ENCODE results near the gene RPAP3.

Gene RPAP3

GRCh38 chr12:47739979-47740378 lies 34.1 kb upstream of the RPAP3 start:
- Mint-ChIP-seq H3K27ac (ENCODE audit: low read depth) (no peak overlapping the region), H3K4me3 (peak overlapping the region; percentile 27), H3K36me3 (ENCODE audit: insufficient read depth) (peaks cover 3% of the 10 kb centered on the region), H3K27me3 (peaks cover 20% of the 10 kb centered on the region), H3K9me3 (no peaks in the 10 kb centered on the region), H3K4me1 (peaks cover 43% of the 10 kb centered on the region)
- DNase-seq (ENCODE audit: low spot score in 2 of 2) (no peak), ATAC-seq (replicated peaks; ENCODE audit: extremely low read depth, poor library complexity, severe bottlenecking) (no peak)

- DNase-seq (ENCODE audit: low spot score in 2 of 2) = no peak
- Mint-ChIP-seq H3K36me3 (ENCODE audit: insufficient read depth) (peaks cover 3% of the 10 kb centered on the region), H3K4me3 (no peak overlapping the region), H3K27ac (ENCODE audit: low read depth) (no peak overlapping the region), H3K4me1 (peaks cover 43% of the 10 kb centered on the region), H3K27me3 (peaks cover 13% of the 10 kb centered on the region), H3K9me3 (no peaks in the 10 kb centered on the region)
- ATAC-seq (replicated peaks; ENCODE audit: extremely low read depth, poor library complexity, severe bottlenecking) = no peak
These were observed 33.5 kb upstream of the RPAP3 start for GRCh38 chr12:47739297-47739696.

GRCh38 chr12:47737936-47738594 lies 32.2 kb upstream of the RPAP3 start:
- ATAC-seq (replicated peaks; ENCODE audit: extremely low read depth, poor library complexity, severe bottlenecking) = no peak
- Mint-ChIP-seq H3K27me3 (peaks cover under 1% of the 10 kb centered on the region), H3K27ac (ENCODE audit: low read depth) (no peak overlapping the region), H3K36me3 (ENCODE audit: insufficient read depth) (peaks cover 3% of the 10 kb centered on the region), H3K4me3 (no peak overlapping the region), H3K4me1 (peaks cover 35% of the 10 kb centered on the region), H3K9me3 (no peaks in the 10 kb centered on the region)
- no peak for DNase-seq (ENCODE audit: low spot score in 2 of 2)

GRCh38 chr12:47736877-47737676 lies 31.2 kb upstream of the RPAP3 start:
- H3K9me3 Mint-ChIP-seq = no peaks in the 10 kb centered on the region
- no peak for DNase-seq (ENCODE audit: low spot score in 2 of 2)
- peaks cover 3% of the 10 kb centered on the region for H3K36me3 Mint-ChIP-seq (ENCODE audit: insufficient read depth)
- H3K4me3 Mint-ChIP-seq = no peak overlapping the region
- ATAC-seq (replicated peaks; ENCODE audit: extremely low read depth, poor library complexity, severe bottlenecking) = no peak
- peaks cover 30% of the 10 kb centered on the region for H3K4me1 Mint-ChIP-seq
- no peaks in the 10 kb centered on the region for H3K27me3 Mint-ChIP-seq
- no peak overlapping the region for H3K27ac Mint-ChIP-seq (ENCODE audit: low read depth)

GRCh38 chr12:47736216-47736615 lies 30.4 kb upstream of the RPAP3 start:
- Mint-ChIP-seq H3K27me3 (no peaks in the 10 kb centered on the region), H3K4me3 (no peak overlapping the region), H3K36me3 (ENCODE audit: insufficient read depth) (peaks cover under 1% of the 10 kb centered on the region), H3K27ac (ENCODE audit: low read depth) (no peak overlapping the region), H3K9me3 (no peaks in the 10 kb centered on the region), H3K4me1 (peaks cover 26% of the 10 kb centered on the region)
- DNase-seq (ENCODE audit: low spot score in 2 of 2) = no peak
- no peak for ATAC-seq (replicated peaks; ENCODE audit: extremely low read depth, poor library complexity, severe bottlenecking)

GRCh38 chr12:47735649-47736048 lies 29.8 kb upstream of the RPAP3 start:
- DNase-seq (ENCODE audit: low spot score in 2 of 2) = no peak
- Mint-ChIP-seq H3K4me3 (no peak overlapping the region), H3K9me3 (no peaks in the 10 kb centered on the region), H3K36me3 (ENCODE audit: insufficient read depth) (no peaks in the 10 kb centered on the region), H3K27me3 (no peaks in the 10 kb centered on the region), H3K27ac (ENCODE audit: low read depth) (no peak overlapping the region), H3K4me1 (peaks cover 20% of the 10 kb centered on the region)
- ATAC-seq (replicated peaks; ENCODE audit: extremely low read depth, poor library complexity, severe bottlenecking) = no peak

GRCh38 chr12:47734725-47735480 lies 29.1 kb upstream of the RPAP3 start:
- ATAC-seq (replicated peaks; ENCODE audit: extremely low read depth, poor library complexity, severe bottlenecking) (no peak), DNase-seq (ENCODE audit: low spot score in 2 of 2) (no peak)
- H3K4me1 Mint-ChIP-seq = peaks cover 13% of the 10 kb centered on the region
- no peak overlapping the region for H3K4me3 Mint-ChIP-seq
- no peaks in the 10 kb centered on the region for H3K9me3 Mint-ChIP-seq
- H3K36me3 Mint-ChIP-seq (ENCODE audit: insufficient read depth) = no peaks in the 10 kb centered on the region
- no peaks in the 10 kb centered on the region for H3K27me3 Mint-ChIP-seq
- no peak overlapping the region for H3K27ac Mint-ChIP-seq (ENCODE audit: low read depth)

GRCh38 chr12:47733142-47733541 lies 27.3 kb upstream of the RPAP3 start:
- DNase-seq (ENCODE audit: low spot score in 2 of 2) (no peak), ATAC-seq (replicated peaks; ENCODE audit: extremely low read depth, poor library complexity, severe bottlenecking) (no peak)
- Mint-ChIP-seq H3K27me3 (no peaks in the 10 kb centered on the region), H3K4me1 (peaks cover 6% of the 10 kb centered on the region), H3K9me3 (no peaks in the 10 kb centered on the region), H3K36me3 (ENCODE audit: insufficient read depth) (no peaks in the 10 kb centered on the region), H3K27ac (ENCODE audit: low read depth) (no peak overlapping the region), H3K4me3 (no peak overlapping the region)

- no peaks in the 10 kb centered on the region for H3K36me3 Mint-ChIP-seq (ENCODE audit: insufficient read depth)
- ATAC-seq (replicated peaks; ENCODE audit: extremely low read depth, poor library complexity, severe bottlenecking) (no peak), DNase-seq (ENCODE audit: low spot score in 2 of 2) (no peak)
- no peaks in the 10 kb centered on the region for H3K27me3 Mint-ChIP-seq
- no peak overlapping the region for H3K4me3 Mint-ChIP-seq
- H3K9me3 Mint-ChIP-seq = no peaks in the 10 kb centered on the region
- H3K4me1 Mint-ChIP-seq = peaks cover 6% of the 10 kb centered on the region
- no peak overlapping the region for H3K27ac Mint-ChIP-seq (ENCODE audit: low read depth)
These were observed 26.7 kb upstream of the RPAP3 start for GRCh38 chr12:47732504-47732903.

GRCh38 chr12:47731723-47732122 lies 25.9 kb upstream of the RPAP3 start:
- ATAC-seq (replicated peaks; ENCODE audit: extremely low read depth, poor library complexity, severe bottlenecking) = no peak
- H3K9me3 Mint-ChIP-seq = no peaks in the 10 kb centered on the region
- H3K36me3 Mint-ChIP-seq (ENCODE audit: insufficient read depth) = no peaks in the 10 kb centered on the region
- no peak overlapping the region for H3K27ac Mint-ChIP-seq (ENCODE audit: low read depth)
- H3K4me3 Mint-ChIP-seq = no peak overlapping the region
- no peaks in the 10 kb centered on the region for H3K4me1 Mint-ChIP-seq
- no peaks in the 10 kb centered on the region for H3K27me3 Mint-ChIP-seq
- DNase-seq (ENCODE audit: low spot score in 2 of 2) = no peak

GRCh38 chr12:47730341-47730744 lies 24.5 kb upstream of the RPAP3 start:
- Mint-ChIP-seq H3K4me3 (no peak overlapping the region), H3K36me3 (ENCODE audit: insufficient read depth) (no peaks in the 10 kb centered on the region), H3K27ac (ENCODE audit: low read depth) (no peak overlapping the region), H3K4me1 (no peaks in the 10 kb centered on the region), H3K9me3 (no peaks in the 10 kb centered on the region), H3K27me3 (no peaks in the 10 kb centered on the region)
- DNase-seq (ENCODE audit: low spot score in 2 of 2) (no peak), ATAC-seq (replicated peaks; ENCODE audit: extremely low read depth, poor library complexity, severe bottlenecking) (no peak)

GRCh38 chr12:47729233-47729632 lies 23.4 kb upstream of the RPAP3 start:
- Mint-ChIP-seq H3K4me3 (no peak overlapping the region), H3K4me1 (no peaks in the 10 kb centered on the region), H3K36me3 (ENCODE audit: insufficient read depth) (peaks cover under 1% of the 10 kb centered on the region), H3K27me3 (no peaks in the 10 kb centered on the region), H3K27ac (ENCODE audit: low read depth) (no peak overlapping the region), H3K9me3 (no peaks in the 10 kb centered on the region)
- ATAC-seq (replicated peaks; ENCODE audit: extremely low read depth, poor library complexity, severe bottlenecking) = no peak
- no peak for DNase-seq (ENCODE audit: low spot score in 2 of 2)
